GM23338 (cell line): ENCODE data around the gene POGZ. TPM values are rescaled to one million over a fixed set of nuclear protein-coding genes. Genes with fewer than 3 reads are reported as not detected.

Experiments used
- CREB1 ChIP-seq: fragments of 250-450 bp; sonication (Bioruptor Pico); IDR thresholded peaks from 2 replicates; pipeline ENCODE4 v1.5.0; 2020; ENCODE audit warnings: low read depth, mild to moderate bottlenecking, moderate library complexity
- EZH2phosphoT487 ChIP-seq: fragments of 200-600 bp; sonication (generic); IDR thresholded peaks from one replicate; pipeline ENCODE4 v1.8.1; 2018; ENCODE audit warnings: antibody characterized with exemption; ENCODE audit not compliant: unreplicated experiment
- JUNB ChIP-seq: IDR thresholded peaks from one replicate; pipeline ENCODE4 v1.6.1; 2016; ENCODE audit warnings: antibody characterized with exemption; ENCODE audit not compliant: unreplicated experiment
- NANOG ChIP-seq: IDR thresholded peaks from 2 replicates; pipeline ENCODE4 v1.6.1; 2016; ENCODE audit warnings: antibody characterized with exemption, borderline replicate concordance
- POLR2AphosphoS5 ChIP-seq: IDR thresholded peaks from 2 replicates; pipeline ENCODE4 v1.6.1; 2016; ENCODE audit warnings: antibody characterized with exemption, low read depth
- ZNF114 ChIP-seq: fragments of 250-450 bp; sonication (Bioruptor Pico); IDR thresholded peaks from 2 replicates; pipeline ENCODE4 v1.5.0; 2020; ENCODE audit warnings: mild to moderate bottlenecking, moderate library complexity
- ZNF331 ChIP-seq: fragments of 250-450 bp; sonication (Bioruptor Pico); IDR thresholded peaks from 2 replicates; pipeline ENCODE4 v1.5.0; 2020; ENCODE audit warnings: low read depth, mild to moderate bottlenecking, moderate library complexity
- polyA plus RNA-seq: library from polyadenylated mRNA; unstranded; fragments of >200 nt; fragmentation: Nextera tagmentation; extraction: Ambion mirVana; gene quantifications from 2 replicates; pipeline ENCODE4 v1.2.1, GENCODE V29; 2016
- small RNA-seq: library from RNA; depleted of rRNA; stranded (forward); fragments of <200 nt; gene quantifications from one replicate; pipeline ENCODE3, GENCODE V24; 2014; ENCODE audit warnings: low replicate concordance
- total RNA-seq: library from RNA; depleted of rRNA; stranded (reverse); fragments of >200 nt; shearing (Covaris generic); gene quantifications from 2 replicates; pipeline ENCODE4 v1.2.3, GENCODE V29; 2014; rRNA removed
- TF ChIP-seq, protein P1 (sequence below): IDR thresholded peaks from one replicate; pipeline ENCODE4 v1.6.1; 2018; ENCODE audit warnings: antibody characterized with exemption; ENCODE audit not compliant: unreplicated experiment
- TF ChIP-seq, protein P2 (sequence below): IDR thresholded peaks from 2 replicates; pipeline ENCODE4 v1.6.1; 2016; ENCODE audit warnings: antibody characterized with exemption

POGZ gene
- total and polyA plus RNA-seq, 2 experiments from 2014 or later: 47.0 to 72.5 TPM

DNA sequence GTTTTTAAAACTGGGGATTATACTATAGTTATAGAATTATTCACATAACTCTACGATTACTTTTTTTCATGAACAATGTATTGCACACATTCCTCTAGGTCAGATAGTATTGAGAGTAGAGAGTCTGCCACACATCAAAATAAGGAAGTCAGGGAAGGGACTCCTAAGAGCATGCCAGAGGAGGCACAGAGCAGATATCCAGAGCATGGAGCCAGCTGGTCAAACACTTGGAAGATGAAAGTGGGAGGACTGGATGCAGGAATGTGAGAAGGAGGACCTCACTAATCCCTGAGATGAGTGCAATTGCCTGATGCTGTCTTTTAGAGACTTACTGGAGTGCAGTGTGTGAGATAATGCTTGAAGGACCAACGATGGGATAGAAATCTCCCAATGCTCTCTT lies 102.6 kb downstream of the POGZ start (continued):
- no peak for TF ChIP-seq CREB1 (CRISPR knock-in tag)
- TF ChIP-seq EZH2phosphoT487: no peak
- TF ChIP-seq, protein P1, sequence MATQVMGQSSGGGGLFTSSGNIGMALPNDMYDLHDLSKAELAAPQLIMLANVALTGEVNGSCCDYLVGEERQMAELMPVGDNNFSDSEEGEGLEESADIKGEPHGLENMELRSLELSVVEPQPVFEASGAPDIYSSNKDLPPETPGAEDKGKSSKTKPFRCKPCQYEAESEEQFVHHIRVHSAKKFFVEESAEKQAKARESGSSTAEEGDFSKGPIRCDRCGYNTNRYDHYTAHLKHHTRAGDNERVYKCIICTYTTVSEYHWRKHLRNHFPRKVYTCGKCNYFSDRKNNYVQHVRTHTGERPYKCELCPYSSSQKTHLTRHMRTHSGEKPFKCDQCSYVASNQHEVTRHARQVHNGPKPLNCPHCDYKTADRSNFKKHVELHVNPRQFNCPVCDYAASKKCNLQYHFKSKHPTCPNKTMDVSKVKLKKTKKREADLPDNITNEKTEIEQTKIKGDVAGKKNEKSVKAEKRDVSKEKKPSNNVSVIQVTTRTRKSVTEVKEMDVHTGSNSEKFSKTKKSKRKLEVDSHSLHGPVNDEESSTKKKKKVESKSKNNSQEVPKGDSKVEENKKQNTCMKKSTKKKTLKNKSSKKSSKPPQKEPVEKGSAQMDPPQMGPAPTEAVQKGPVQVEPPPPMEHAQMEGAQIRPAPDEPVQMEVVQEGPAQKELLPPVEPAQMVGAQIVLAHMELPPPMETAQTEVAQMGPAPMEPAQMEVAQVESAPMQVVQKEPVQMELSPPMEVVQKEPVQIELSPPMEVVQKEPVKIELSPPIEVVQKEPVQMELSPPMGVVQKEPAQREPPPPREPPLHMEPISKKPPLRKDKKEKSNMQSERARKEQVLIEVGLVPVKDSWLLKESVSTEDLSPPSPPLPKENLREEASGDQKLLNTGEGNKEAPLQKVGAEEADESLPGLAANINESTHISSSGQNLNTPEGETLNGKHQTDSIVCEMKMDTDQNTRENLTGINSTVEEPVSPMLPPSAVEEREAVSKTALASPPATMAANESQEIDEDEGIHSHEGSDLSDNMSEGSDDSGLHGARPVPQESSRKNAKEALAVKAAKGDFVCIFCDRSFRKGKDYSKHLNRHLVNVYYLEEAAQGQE: no peak
- no peak for TF ChIP-seq POLR2AphosphoS5
- TF ChIP-seq ZNF114 (CRISPR knock-in tag): no peak
- TF ChIP-seq, protein P2, sequence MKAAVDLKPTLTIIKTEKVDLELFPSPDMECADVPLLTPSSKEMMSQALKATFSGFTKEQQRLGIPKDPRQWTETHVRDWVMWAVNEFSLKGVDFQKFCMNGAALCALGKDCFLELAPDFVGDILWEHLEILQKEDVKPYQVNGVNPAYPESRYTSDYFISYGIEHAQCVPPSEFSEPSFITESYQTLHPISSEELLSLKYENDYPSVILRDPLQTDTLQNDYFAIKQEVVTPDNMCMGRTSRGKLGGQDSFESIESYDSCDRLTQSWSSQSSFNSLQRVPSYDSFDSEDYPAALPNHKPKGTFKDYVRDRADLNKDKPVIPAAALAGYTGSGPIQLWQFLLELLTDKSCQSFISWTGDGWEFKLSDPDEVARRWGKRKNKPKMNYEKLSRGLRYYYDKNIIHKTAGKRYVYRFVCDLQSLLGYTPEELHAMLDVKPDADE: no peak
- no peak for TF ChIP-seq NANOG
- no peak for TF ChIP-seq ZNF331 (CRISPR knock-in tag)
- no peak for TF ChIP-seq JUNB

Small RNA genes within 50 kb of the gene (small RNA-seq; reads per million reads assigned to genes)
- gene RNY4P25: 0.30 reads per million, percentile 12 among the genes with 10 or more reads in this experiment

Other genes starting within 250 kb of the POGZ start
- 165 and 171 TPM in 2 replicates for gene PSMD4, start 204.8 kb downstream of the POGZ start, total RNA-seq
- 235 and 263 TPM in 2 replicates for gene PSMD4, start 204.8 kb downstream of the POGZ start, polyA plus RNA-seq
- 63.1 and 63.9 TPM in 2 replicates for gene ZNF687, start 177.2 kb downstream of the POGZ start, total RNA-seq
- gene ZNF687, start 177.2 kb downstream of the POGZ start, polyA plus RNA-seq: 7.7 and 8.2 TPM in 2 replicates
- 19.1 and 25.5 TPM in 2 replicates for gene PI4KB, start 132.1 kb downstream of the POGZ start, total RNA-seq
- gene PI4KB, start 132.1 kb downstream of the POGZ start, polyA plus RNA-seq: 12.3 and 15.3 TPM in 2 replicates
- gene RFX5, start 112.2 kb downstream of the POGZ start, total RNA-seq: 44.5 and 48.5 TPM in 2 replicates
- 13.0 and 13.3 TPM in 2 replicates for gene RFX5, start 112.2 kb downstream of the POGZ start, polyA plus RNA-seq
- gene SELENBP1, start 86.8 kb downstream of the POGZ start, total RNA-seq: 13.4 and 14.5 TPM in 2 replicates
- 10.7 and 12.3 TPM in 2 replicates for gene SELENBP1, start 86.8 kb downstream of the POGZ start, polyA plus RNA-seq
- gene PSMB4, start 59.9 kb downstream of the POGZ start, total RNA-seq: 348 and 352 TPM in 2 replicates
- 417 and 443 TPM in 2 replicates for gene PSMB4, start 59.9 kb downstream of the POGZ start, polyA plus RNA-seq
- gene CGN, start 51.9 kb upstream of the POGZ start, total RNA-seq: 37.0 and 46.1 TPM in 2 replicates
- gene CGN, start 51.9 kb upstream of the POGZ start, polyA plus RNA-seq: 11.8 and 13.9 TPM in 2 replicates
- 10.4 and 11.9 TPM in 2 replicates for gene TUFT1, start 80.8 kb upstream of the POGZ start, total RNA-seq
- 5.6 and 6.0 TPM in 2 replicates for gene TUFT1, start 80.8 kb upstream of the POGZ start, polyA plus RNA-seq
- 58.6 and 59.7 TPM in 2 replicates for gene SNX27, start 152.6 kb upstream of the POGZ start, total RNA-seq
- gene SNX27, start 152.6 kb upstream of the POGZ start, polyA plus RNA-seq: 34.0 and 40.6 TPM in 2 replicates